K562 (cell line): ENCODE measurements around the gene POLD4. TPM values are rescaled to one million over a fixed set of nuclear protein-coding genes. Genes with fewer than 3 reads are reported as not detected.
A peak's percentile ranks its signal among the peaks of the same experiment; 100 is the strongest.

Source experiments
- FOSL1 ChIP-seq: fragments of 200-800 bp; sonication (Bioruptor generic); conservative IDR thresholded peaks from 2 replicates; pipeline ENCODE4 v1.6.1; 2016; ENCODE audit warnings: missing genetic modification characterization, missing compliant biosample characterization
- MAX ChIP-seq: sonication (generic); formaldehyde crosslinking; IDR thresholded peaks from 2 replicates; pipeline ENCODE4 v1.9.0; 2022; ENCODE audit warnings: mild to moderate bottlenecking, missing genetic modification reagents
- NEUROD1 ChIP-seq: fragments of 150-350 bp; IDR thresholded peaks from 2 replicates; pipeline ENCODE4 v1.6.1; 2014; ENCODE audit warnings: borderline replicate concordance, low read length, low read depth; ENCODE audit not compliant: partially characterized antibody
- ZNF311 ChIP-seq: fragments of 250-450 bp; sonication (Bioruptor Pico); IDR thresholded peaks from 2 replicates; pipeline ENCODE4 v1.4.0; 2020; ENCODE audit warnings: mild to moderate bottlenecking, moderate library complexity
- polyA plus RNA-seq, 8 experiments: library from polyadenylated mRNA; depleted of rRNA in 4 of 8; stranded (reverse) in 5 of 8; unstranded in 3 of 8; fragments of >200 nt; fragmentation: Nextera tagmentation in 2 of 8; fragmentation: Illumina TruSeq in 1 of 8; extraction: Ambion mirVana in 2 of 8; extraction: Trizol in 1 of 8; gene quantifications; 2 replicates each; pipeline versions ENCODE4 v1.2.1 to v1.2.3, GENCODE V29; 2011 to 2014; ENCODE audit warnings: inconsistent platforms in 1 of 8, missing spikeins in 1 of 8
- total RNA-seq, 7 experiments: library from RNA; depleted of rRNA in 6 of 7; stranded (reverse); fragments of >200 nt in 6 of 7; fragmentation: Illumina TruSeq in 2 of 7; extraction: Trizol in 2 of 7; gene quantifications; 2 replicates each; pipeline versions ENCODE4 v1.2.1 to v1.2.3, GENCODE V29; 2011 to 2021; ENCODE audit warnings: low replicate concordance in 1 of 7
- TF ChIP-seq, protein P1 (sequence below): fragments of 200-400 bp; formaldehyde crosslinking; IDR thresholded peaks from 2 replicates; pipeline ENCODE4 v1.6.1; 2017; ENCODE audit warnings: mild to moderate bottlenecking, low read depth, low read length, moderate library complexity
- TF ChIP-seq, protein P2 (sequence below), 2 experiments: fragments of 200-800 bp in 1 of 2; sonication (Bioruptor generic) in 1 of 2; sonication (generic) in 1 of 2; formaldehyde crosslinking in 1 of 2; IDR thresholded peaks in 1 of 2; conservative IDR thresholded peaks in 1 of 2; 2 replicates each; pipeline versions ENCODE4 v1.5.0 to v1.6.1; 2016 to 2020; ENCODE audit warnings: missing compliant biosample characterization in 1 of 2, missing genetic modification characterization in 1 of 2, missing genetic modification reagents in 1 of 2

Gene POLD4
- total and polyA plus RNA-seq, 9 of the 15 experiments (the other 6 are each of a cell fraction or from before 2014, with no cell fraction given): 5.8 to 64.5 (median 18.3) TPM

DNA sequence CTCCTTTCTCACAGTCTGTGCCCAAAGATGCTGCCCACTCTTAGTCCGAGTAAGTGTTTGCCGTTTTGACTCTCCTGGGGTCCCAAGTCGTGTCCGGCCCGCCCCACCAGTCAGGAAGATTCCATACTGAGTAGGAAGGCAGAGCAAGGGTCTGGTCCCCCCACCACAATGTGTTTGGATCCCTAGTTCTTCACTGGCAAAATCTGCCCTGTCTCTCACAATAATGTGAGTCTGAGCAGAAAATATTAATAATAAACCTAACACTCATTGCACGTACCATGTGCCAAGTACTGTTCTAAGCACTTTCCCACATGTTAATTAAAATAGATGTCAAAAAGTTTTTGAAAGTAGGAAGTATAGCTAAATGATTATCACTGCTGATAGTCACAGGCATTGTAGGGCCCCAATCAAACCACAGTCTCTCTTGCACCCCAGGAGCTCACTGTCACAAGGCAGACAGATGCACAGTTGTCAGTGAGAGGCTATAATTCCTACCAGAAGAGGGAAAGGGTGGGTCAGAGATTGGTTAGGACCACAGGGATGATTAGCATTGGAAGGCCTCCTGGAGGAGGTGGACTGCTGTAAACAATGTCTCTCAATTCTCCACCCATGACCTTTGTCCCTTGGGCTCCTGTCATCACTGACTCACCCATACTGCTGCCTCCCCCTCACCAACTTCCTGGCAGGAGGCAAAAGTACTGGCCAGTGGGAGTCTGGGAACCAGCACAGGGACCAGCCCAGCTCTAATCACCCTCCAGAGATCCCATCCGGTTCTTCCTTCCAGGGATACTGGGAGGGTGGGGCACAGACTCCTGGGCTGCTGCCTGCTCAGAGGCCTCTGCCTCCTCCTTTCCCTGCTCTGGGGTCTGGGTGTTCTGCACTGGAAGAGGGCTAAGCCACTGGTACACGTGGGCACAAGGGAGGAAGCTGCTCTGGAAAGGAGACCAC lies 1.0 kb upstream of the POLD4 start (continued):
- TF ChIP-seq, protein P1, sequence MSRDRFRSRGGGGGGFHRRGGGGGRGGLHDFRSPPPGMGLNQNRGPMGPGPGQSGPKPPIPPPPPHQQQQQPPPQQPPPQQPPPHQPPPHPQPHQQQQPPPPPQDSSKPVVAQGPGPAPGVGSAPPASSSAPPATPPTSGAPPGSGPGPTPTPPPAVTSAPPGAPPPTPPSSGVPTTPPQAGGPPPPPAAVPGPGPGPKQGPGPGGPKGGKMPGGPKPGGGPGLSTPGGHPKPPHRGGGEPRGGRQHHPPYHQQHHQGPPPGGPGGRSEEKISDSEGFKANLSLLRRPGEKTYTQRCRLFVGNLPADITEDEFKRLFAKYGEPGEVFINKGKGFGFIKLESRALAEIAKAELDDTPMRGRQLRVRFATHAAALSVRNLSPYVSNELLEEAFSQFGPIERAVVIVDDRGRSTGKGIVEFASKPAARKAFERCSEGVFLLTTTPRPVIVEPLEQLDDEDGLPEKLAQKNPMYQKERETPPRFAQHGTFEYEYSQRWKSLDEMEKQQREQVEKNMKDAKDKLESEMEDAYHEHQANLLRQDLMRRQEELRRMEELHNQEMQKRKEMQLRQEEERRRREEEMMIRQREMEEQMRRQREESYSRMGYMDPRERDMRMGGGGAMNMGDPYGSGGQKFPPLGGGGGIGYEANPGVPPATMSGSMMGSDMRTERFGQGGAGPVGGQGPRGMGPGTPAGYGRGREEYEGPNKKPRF: no peak
- TF ChIP-seq NEUROD1: peak; percentile 79
- 0 out of 2 replicates have a peak, but pooled peaks have one; percentile 49 for TF ChIP-seq MAX
- TF ChIP-seq FOSL1 (tag): peak; percentile 99
- no peak for TF ChIP-seq ZNF311 (CRISPR knock-in tag)
- TF ChIP-seq, protein P2, sequence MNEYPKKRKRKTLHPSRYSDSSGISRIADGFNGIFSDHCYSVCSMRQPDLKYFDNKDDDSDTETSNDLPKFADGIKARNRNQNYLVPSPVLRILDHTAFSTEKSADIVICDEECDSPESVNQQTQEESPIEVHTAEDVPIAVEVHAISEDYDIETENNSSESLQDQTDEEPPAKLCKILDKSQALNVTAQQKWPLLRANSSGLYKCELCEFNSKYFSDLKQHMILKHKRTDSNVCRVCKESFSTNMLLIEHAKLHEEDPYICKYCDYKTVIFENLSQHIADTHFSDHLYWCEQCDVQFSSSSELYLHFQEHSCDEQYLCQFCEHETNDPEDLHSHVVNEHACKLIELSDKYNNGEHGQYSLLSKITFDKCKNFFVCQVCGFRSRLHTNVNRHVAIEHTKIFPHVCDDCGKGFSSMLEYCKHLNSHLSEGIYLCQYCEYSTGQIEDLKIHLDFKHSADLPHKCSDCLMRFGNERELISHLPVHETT (CRISPR knock-in tag; conservative IDR thresholded peaks at IDR 0.05 in 1 of 2, IDR thresholded peaks at IDR 0.05 in 1 of 2): peak in 1 of 2 experiments; percentile 15; a peak in 2 of 4 replicates
